ENCODE results near the gene KATNBL1. TPM values are rescaled to one million over a fixed set of nuclear protein-coding genes. Genes with fewer than 3 reads are reported as not detected.

KATNBL1 gene
- total RNA-seq, 4 donors from 2014 or later, result 42.6 to 109 (median 47.8) TPM

GRCh38 chr15:34161329-34161963, 48.5 kb downstream of the KATNBL1 start:
- H3K27me3 ChIP-seq, result no peaks in the 10 kb centered on the region
- H3K4me1 ChIP-seq, result no peaks in the 10 kb centered on the region
- H3K27ac ChIP-seq, result no peak overlapping the region
- no peak overlapping the region for H3K4me3 ChIP-seq
- TF ChIP-seq POLR2A (IDR thresholded peaks at IDR 0.05) (no peak), CTCF (IDR thresholded peaks at IDR 0.05) (no peak), POLR2AphosphoS5 (IDR thresholded peaks at IDR 0.05) (no peak), EP300 (IDR thresholded peaks at IDR 0.05) (no peak)
- 88% methylated on average over 9 of the region's 9 CpGs for WGBS
- peaks cover 4% of the 10 kb centered on the region for H3K9me3 ChIP-seq
- H3K36me3 ChIP-seq, result peaks cover 39% of the 10 kb centered on the region
- DNase-seq (ENCODE audit: low spot score in 2 of 2), result no peak

GRCh38 chr15:34160735-34161134, 49.2 kb downstream of the KATNBL1 start:
- Histone ChIP-seq H3K9me3 (peaks cover 4% of the 10 kb centered on the region), H3K4me1 (no peaks in the 10 kb centered on the region), H3K36me3 (peaks cover 46% of the 10 kb centered on the region), H3K27me3 (no peaks in the 10 kb centered on the region), H3K4me3 (no peak overlapping the region), H3K27ac (no peak overlapping the region)
- TF ChIP-seq CTCF (IDR thresholded peaks at IDR 0.05) (no peak), POLR2A (IDR thresholded peaks at IDR 0.05) (no peak), POLR2AphosphoS5 (IDR thresholded peaks at IDR 0.05) (no peak), EP300 (IDR thresholded peaks at IDR 0.05) (no peak)
- DNase-seq (ENCODE audit: low spot score in 2 of 2), result no peak
- WGBS, result over 99% methylated on average over 5 of the region's 5 CpGs

GRCh38 chr15:34158355-34158754, 51.5 kb downstream of the KATNBL1 start:
- Histone ChIP-seq H3K27me3 (no peaks in the 10 kb centered on the region), H3K4me3 (no peak overlapping the region), H3K4me1 (no peaks in the 10 kb centered on the region), H3K36me3 (peaks cover 70% of the 10 kb centered on the region), H3K27ac (no peak overlapping the region), H3K9me3 (peaks cover 8% of the 10 kb centered on the region)
- TF ChIP-seq CTCF (IDR thresholded peaks at IDR 0.05) (no peak), EP300 (IDR thresholded peaks at IDR 0.05) (no peak), POLR2A (IDR thresholded peaks at IDR 0.05) (no peak), POLR2AphosphoS5 (IDR thresholded peaks at IDR 0.05) (no peak)
- no peak for DNase-seq (ENCODE audit: low spot score in 2 of 2)

GRCh38 chr15:34155859-34156258, 54.0 kb downstream of the KATNBL1 start:
- Histone ChIP-seq H3K4me3 (no peak overlapping the region), H3K9me3 (peaks cover 4% of the 10 kb centered on the region), H3K4me1 (no peaks in the 10 kb centered on the region), H3K27ac (no peak overlapping the region), H3K27me3 (no peaks in the 10 kb centered on the region), H3K36me3 (peaks cover 76% of the 10 kb centered on the region)
- WGBS, result 92% methylated on average over 7 of the region's 7 CpGs
- TF ChIP-seq POLR2AphosphoS5 (IDR thresholded peaks at IDR 0.05), result no peak
- TF ChIP-seq EP300 (IDR thresholded peaks at IDR 0.05), result no peak
- no peak for TF ChIP-seq CTCF (IDR thresholded peaks at IDR 0.05)
- TF ChIP-seq POLR2A (IDR thresholded peaks at IDR 0.05), result no peak
- DNase-seq (ENCODE audit: low spot score in 2 of 2), result no peak

GRCh38 chr15:34154725-34155204, 55.1 kb downstream of the KATNBL1 start:
- H3K36me3 ChIP-seq, result peaks cover 84% of the 10 kb centered on the region
- no peak overlapping the region for H3K27ac ChIP-seq
- no peaks in the 10 kb centered on the region for H3K27me3 ChIP-seq
- no peak for TF ChIP-seq EP300 (IDR thresholded peaks at IDR 0.05)
- TF ChIP-seq POLR2AphosphoS5 (IDR thresholded peaks at IDR 0.05), result no peak
- no peak for TF ChIP-seq CTCF (IDR thresholded peaks at IDR 0.05)
- TF ChIP-seq POLR2A (IDR thresholded peaks at IDR 0.05), result no peak
- peaks cover 4% of the 10 kb centered on the region for H3K9me3 ChIP-seq
- H3K4me1 ChIP-seq, result no peaks in the 10 kb centered on the region
- 95% methylated on average over 7 of the region's 7 CpGs for WGBS
- DNase-seq (ENCODE audit: low spot score in 2 of 2), result no peak
- H3K4me3 ChIP-seq, result no peak overlapping the region

Data from suprapubic skin (tissue), 4 donors.